Osteocyte (in vitro differentiated cells): ENCODE results near the gene RIC8A. TPM values are rescaled to one million over a fixed set of nuclear protein-coding genes. Genes with fewer than 3 reads are reported as not detected.
A peak's percentile ranks its signal among the peaks of the same experiment; 100 is the strongest.

ENCODE experiments used
- DNase-seq: peaks from one replicate; pipeline ENCODE4 v3.0.0; 2021; ENCODE audit warnings: mixed read lengths; ENCODE audit not compliant: unreplicated experiment; ENCODE audit errors: extremely low spot score
- H3K27ac Mint-ChIP-seq: one replicate; pipeline ENCODE4 v1.8.0; 2021; ENCODE audit warnings: mild to moderate bottlenecking, mixed read lengths; ENCODE audit not compliant: unreplicated experiment
- H3K27me3 Mint-ChIP-seq: one replicate; pipeline ENCODE4 v1.8.0; 2021; ENCODE audit warnings: mixed read lengths; ENCODE audit not compliant: unreplicated experiment
- H3K36me3 Mint-ChIP-seq: one replicate; pipeline ENCODE4 v1.8.0; 2021; ENCODE audit warnings: mixed read lengths; ENCODE audit not compliant: unreplicated experiment
- H3K4me1 Mint-ChIP-seq: one replicate; pipeline ENCODE4 v1.8.0; 2021; ENCODE audit warnings: mixed read lengths; ENCODE audit not compliant: unreplicated experiment
- H3K4me3 Mint-ChIP-seq: one replicate; pipeline ENCODE4 v1.8.0; 2021; ENCODE audit warnings: mild to moderate bottlenecking, moderate library complexity, mixed read lengths; ENCODE audit not compliant: unreplicated experiment
- H3K9me3 Mint-ChIP-seq: one replicate; pipeline ENCODE4 v1.8.0; 2021; ENCODE audit warnings: mixed read lengths; ENCODE audit not compliant: unreplicated experiment
- total RNA-seq: library from RNA; stranded (reverse); gene quantifications from 2 replicates; pipeline ENCODE4 v1.2.1, GENCODE V29; 2021
- TF ChIP-seq, protein P1 (sequence below): fragments of 200-600 bp; sonication (generic); IDR thresholded peaks from 2 replicates; pipeline ENCODE4 v1.5.0; 2021; ENCODE audit warnings: antibody characterized with exemption, mild to moderate bottlenecking, moderate library complexity

RIC8A gene
- total RNA-seq, 1 donor from 2014 or later, result 125 TPM

GRCh38 chr11:211295-211694 lies 3.8 kb downstream of the RIC8A start:
- Mint-ChIP-seq H3K27ac (no peak overlapping the region), H3K36me3 (peaks cover 10% of the 10 kb centered on the region), H3K4me3 (peak overlapping the region; percentile 44), H3K9me3 (no peaks in the 10 kb centered on the region), H3K27me3 (no peaks in the 10 kb centered on the region), H3K4me1 (peaks cover 17% of the 10 kb centered on the region)
- TF ChIP-seq, protein P1, sequence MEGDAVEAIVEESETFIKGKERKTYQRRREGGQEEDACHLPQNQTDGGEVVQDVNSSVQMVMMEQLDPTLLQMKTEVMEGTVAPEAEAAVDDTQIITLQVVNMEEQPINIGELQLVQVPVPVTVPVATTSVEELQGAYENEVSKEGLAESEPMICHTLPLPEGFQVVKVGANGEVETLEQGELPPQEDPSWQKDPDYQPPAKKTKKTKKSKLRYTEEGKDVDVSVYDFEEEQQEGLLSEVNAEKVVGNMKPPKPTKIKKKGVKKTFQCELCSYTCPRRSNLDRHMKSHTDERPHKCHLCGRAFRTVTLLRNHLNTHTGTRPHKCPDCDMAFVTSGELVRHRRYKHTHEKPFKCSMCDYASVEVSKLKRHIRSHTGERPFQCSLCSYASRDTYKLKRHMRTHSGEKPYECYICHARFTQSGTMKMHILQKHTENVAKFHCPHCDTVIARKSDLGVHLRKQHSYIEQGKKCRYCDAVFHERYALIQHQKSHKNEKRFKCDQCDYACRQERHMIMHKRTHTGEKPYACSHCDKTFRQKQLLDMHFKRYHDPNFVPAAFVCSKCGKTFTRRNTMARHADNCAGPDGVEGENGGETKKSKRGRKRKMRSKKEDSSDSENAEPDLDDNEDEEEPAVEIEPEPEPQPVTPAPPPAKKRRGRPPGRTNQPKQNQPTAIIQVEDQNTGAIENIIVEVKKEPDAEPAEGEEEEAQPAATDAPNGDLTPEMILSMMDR, result no peak
- no peak for DNase-seq

DNA sequence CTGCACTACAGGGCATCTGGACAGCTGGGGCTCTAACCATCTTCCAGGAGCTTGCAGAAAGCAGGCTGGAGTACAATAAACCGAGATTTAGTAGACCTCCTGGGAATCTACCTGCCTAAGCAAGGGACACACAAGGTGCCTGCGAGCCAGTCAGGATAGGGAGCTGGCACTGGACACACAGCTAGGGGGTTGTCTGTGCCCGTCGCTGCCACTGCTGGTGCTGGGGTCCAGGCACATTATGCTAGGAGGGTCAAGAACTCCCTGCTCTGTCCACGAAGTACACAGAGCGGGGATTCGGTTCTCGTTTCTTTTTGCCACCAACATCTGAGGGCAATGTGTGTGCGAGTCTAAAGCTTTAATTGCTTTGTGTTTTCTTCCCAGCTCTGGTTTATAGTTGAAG lies 4.2 kb downstream of the RIC8A start:
- peaks cover 10% of the 10 kb centered on the region for H3K36me3 Mint-ChIP-seq
- DNase-seq, result no peak
- H3K27me3 Mint-ChIP-seq, result no peaks in the 10 kb centered on the region
- H3K4me1 Mint-ChIP-seq, result peaks cover 16% of the 10 kb centered on the region
- no peaks in the 10 kb centered on the region for H3K9me3 Mint-ChIP-seq
- TF ChIP-seq, protein P1, result no peak
- H3K27ac Mint-ChIP-seq, result no peak overlapping the region
- no peak overlapping the region for H3K4me3 Mint-ChIP-seq

DNA sequence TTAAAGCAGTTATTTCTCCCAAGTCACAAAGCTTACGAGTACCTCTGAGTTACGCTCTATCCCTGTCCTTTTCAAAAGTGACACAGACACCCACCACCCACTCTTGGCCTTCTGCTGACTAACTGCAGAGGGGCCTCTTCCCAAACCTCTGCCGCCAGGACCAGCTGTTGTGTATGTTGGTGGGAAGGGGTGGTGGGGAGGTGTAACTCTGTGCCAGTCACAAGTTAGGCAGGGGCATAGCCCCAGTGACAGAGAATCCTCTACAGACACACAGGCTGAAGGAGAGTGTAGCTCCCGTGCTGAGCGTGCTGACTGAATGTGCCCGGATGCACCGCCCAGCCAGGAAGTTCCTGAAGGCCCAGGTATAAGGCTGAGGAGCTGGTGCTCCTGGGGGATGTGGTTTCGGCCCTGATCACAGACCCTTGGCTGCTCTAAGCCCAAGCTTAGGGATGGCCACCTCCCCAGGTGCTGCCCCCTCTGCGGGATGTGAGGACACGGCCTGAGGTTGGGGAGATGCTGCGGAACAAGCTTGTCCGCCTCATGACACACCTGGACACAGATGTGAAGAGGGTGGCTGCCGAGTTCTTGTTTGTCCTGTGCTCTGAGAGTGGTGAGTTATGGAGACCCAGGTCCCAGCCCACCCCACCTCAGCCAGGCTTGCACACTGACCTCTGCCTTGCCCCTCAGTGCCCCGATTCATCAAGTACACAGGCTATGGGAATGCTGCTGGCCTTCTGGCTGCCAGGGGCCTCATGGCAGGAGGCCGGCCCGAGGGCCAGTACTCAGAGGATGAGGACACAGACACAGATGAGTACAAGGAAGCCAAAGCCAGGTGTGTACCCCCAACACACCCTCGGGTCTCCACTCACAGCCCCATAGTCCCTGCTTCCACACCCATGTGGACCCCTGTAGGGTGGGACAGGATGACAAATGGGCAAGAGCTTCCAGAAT lies 4.9 kb downstream of the RIC8A start:
- DNase-seq, result no peak
- TF ChIP-seq, protein P1, result no peak
- Mint-ChIP-seq H3K4me3 (no peak overlapping the region), H3K9me3 (no peaks in the 10 kb centered on the region), H3K4me1 (peaks cover 16% of the 10 kb centered on the region), H3K36me3 (peaks cover 10% of the 10 kb centered on the region), H3K27me3 (no peaks in the 10 kb centered on the region), H3K27ac (peak overlapping the region; percentile 38)

DNA sequence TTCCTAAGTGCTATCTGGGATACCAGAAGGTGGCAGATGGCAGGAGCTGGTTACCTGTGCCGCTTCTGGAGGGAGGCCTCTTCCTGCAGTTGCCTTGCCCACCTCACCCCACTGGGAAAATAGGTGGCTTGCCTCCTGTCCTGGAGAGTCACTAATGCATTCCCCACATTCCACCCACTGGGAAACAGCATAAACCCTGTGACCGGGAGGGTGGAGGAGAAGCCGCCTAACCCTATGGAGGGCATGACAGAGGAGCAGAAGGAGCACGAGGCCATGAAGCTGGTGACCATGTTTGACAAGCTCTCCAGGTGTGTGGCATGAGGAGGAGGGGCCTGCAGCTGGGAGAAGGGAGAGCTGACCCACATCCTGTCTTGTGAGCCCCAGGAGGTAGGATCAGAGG lies 5.6 kb downstream of the RIC8A start:
- no peak overlapping the region for H3K27ac Mint-ChIP-seq
- H3K9me3 Mint-ChIP-seq, result no peaks in the 10 kb centered on the region
- no peaks in the 10 kb centered on the region for H3K27me3 Mint-ChIP-seq
- no peak overlapping the region for H3K4me3 Mint-ChIP-seq
- peaks cover 10% of the 10 kb centered on the region for H3K36me3 Mint-ChIP-seq
- DNase-seq, result no peak
- TF ChIP-seq, protein P1, result no peak
- peaks cover 16% of the 10 kb centered on the region for H3K4me1 Mint-ChIP-seq

- Mint-ChIP-seq H3K36me3 (peaks cover 10% of the 10 kb centered on the region), H3K4me3 (no peak overlapping the region), H3K27me3 (no peaks in the 10 kb centered on the region), H3K27ac (no peak overlapping the region), H3K9me3 (no peaks in the 10 kb centered on the region), H3K4me1 (peaks cover 15% of the 10 kb centered on the region)
- DNase-seq, result no peak
- TF ChIP-seq, protein P1, result no peak
Measured at GRCh38 chr11:214083-214482, 6.6 kb downstream of the RIC8A start.
